Measurements from ENCODE around the gene GLT1D1. TPM values are rescaled to one million over a fixed set of nuclear protein-coding genes. Genes with fewer than 3 reads are reported as not detected.

Gene GLT1D1
- total RNA-seq, 6 donors from 2014 or later: 4.1 to 8.3 (median 6.5) TPM

DNA sequence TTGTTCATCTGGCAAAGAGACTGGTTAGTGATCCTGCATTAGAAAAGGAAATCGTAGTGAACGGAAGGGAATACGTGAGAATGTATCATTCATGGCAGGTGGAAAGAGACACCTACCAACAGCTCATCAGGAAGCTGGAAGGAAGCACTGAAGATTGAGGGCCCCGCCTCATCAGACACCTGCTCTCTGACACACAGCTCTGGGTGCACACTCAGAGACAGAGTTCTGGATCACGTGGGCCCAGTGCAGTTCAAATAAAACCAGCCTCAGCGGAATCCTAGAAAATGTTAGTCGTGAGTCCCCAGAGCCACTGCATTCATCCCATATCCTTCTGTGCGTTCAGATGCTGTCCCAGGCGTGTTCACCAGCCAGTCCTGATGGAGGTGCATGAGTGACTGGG, 129.7 kb downstream of the GLT1D1 start:
- Histone ChIP-seq H3K27ac (no peak overlapping the region), H3K4me3 (no peak overlapping the region), H3K36me3 (no peaks in the 10 kb centered on the region), H3K4me1 (no peaks in the 10 kb centered on the region), H3K9me3 (no peaks in the 10 kb centered on the region), H3K27me3 (no peaks in the 10 kb centered on the region)
- TF ChIP-seq, protein P1, sequence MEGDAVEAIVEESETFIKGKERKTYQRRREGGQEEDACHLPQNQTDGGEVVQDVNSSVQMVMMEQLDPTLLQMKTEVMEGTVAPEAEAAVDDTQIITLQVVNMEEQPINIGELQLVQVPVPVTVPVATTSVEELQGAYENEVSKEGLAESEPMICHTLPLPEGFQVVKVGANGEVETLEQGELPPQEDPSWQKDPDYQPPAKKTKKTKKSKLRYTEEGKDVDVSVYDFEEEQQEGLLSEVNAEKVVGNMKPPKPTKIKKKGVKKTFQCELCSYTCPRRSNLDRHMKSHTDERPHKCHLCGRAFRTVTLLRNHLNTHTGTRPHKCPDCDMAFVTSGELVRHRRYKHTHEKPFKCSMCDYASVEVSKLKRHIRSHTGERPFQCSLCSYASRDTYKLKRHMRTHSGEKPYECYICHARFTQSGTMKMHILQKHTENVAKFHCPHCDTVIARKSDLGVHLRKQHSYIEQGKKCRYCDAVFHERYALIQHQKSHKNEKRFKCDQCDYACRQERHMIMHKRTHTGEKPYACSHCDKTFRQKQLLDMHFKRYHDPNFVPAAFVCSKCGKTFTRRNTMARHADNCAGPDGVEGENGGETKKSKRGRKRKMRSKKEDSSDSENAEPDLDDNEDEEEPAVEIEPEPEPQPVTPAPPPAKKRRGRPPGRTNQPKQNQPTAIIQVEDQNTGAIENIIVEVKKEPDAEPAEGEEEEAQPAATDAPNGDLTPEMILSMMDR (IDR thresholded peaks at IDR 0.05): no peak
- TF ChIP-seq POLR2A (IDR thresholded peaks at IDR 0.05) (no peak), EP300 (IDR thresholded peaks at IDR 0.05) (no peak), POLR2AphosphoS5 (IDR thresholded peaks at IDR 0.05) (no peak)
- 71 to 80% methylated on average over 9 of the region's 9 CpGs for WGBS, 2 donors
- ATAC-seq (ENCODE audit: low FRiP score in 2 of 2): no peak
- no peak for DNase-seq

DNA sequence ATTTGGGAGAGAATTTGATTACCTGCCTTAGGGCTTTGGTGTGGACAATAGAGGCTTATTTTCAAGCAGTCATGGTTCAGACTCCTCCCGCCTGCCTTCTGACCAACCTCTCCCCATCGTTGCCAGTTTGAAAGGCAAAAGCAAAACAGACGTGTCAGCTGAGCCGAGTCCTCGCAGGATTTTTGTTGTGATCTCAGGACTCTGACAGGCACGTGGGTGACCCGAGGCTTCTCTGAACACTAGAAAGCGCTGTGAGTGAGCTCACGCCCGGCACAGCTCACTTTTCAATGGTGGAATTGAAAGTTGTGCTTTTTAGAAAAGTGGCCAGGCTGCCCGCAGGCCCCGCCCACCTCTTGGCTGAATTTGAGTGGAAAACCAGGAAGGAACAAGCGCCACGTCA, 130.1 kb downstream of the GLT1D1 start:
- 60 to 81% methylated on average over 14 of the region's 14 CpGs for whole genome bisulfite sequencing, 2 donors

DNA sequence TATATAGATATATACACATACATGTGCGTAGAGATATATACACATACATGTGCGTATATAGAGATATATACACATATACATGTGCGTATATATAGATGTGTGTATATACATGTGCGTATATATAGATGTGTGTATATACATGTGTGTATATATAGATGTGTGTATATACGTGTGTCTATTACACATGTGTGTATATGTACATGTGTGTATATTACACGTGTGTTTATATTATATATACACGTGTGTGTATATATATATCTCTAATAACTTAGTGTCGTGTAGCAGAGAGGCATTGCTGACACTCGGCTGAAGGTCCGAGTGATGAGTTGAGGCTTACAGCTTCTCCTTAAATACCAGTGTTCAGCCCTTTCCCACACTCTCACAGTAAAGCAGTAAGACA, 133.7 kb downstream of the GLT1D1 start:
- DNase-seq (no peak), ATAC-seq (ENCODE audit: low FRiP score in 2 of 2) (no peak)
- no peak for TF ChIP-seq POLR2AphosphoS5 (IDR thresholded peaks at IDR 0.05)
- TF ChIP-seq POLR2A (IDR thresholded peaks at IDR 0.05): no peak
- no peak for TF ChIP-seq EP300 (IDR thresholded peaks at IDR 0.05)
- TF ChIP-seq, protein P1 (IDR thresholded peaks at IDR 0.05): no peak
- WGBS, 2 donors: 75 to 89% methylated on average over 10 of the region's 10 CpGs
- no peaks in the 10 kb centered on the region for H3K36me3 ChIP-seq
- H3K27me3 ChIP-seq: no peaks in the 10 kb centered on the region
- H3K9me3 ChIP-seq: peaks cover 0 to 2% (median 0%) of the 10 kb centered on the region in 4 donors
- H3K4me1 ChIP-seq: no peaks in the 10 kb centered on the region
- no peak overlapping the region for H3K4me3 ChIP-seq
- H3K27ac ChIP-seq: no peak overlapping the region

More for the DNA sequence above, 130.1 kb downstream of the GLT1D1 start:
- H3K27ac ChIP-seq: no peak overlapping the region
- no peaks in the 10 kb centered on the region for H3K36me3 ChIP-seq
- no peaks in the 10 kb centered on the region for H3K27me3 ChIP-seq
- no peak overlapping the region for H3K4me3 ChIP-seq
- DNase-seq: no peak
- no peaks in the 10 kb centered on the region for H3K4me1 ChIP-seq
- TF ChIP-seq POLR2A (IDR thresholded peaks at IDR 0.05): no peak
- TF ChIP-seq, protein P1 (IDR thresholded peaks at IDR 0.05): no peak
- TF ChIP-seq EP300 (IDR thresholded peaks at IDR 0.05): no peak
- no peak for TF ChIP-seq POLR2AphosphoS5 (IDR thresholded peaks at IDR 0.05)
- ATAC-seq (ENCODE audit: low FRiP score in 2 of 2): no peak
- no peaks in the 10 kb centered on the region for H3K9me3 ChIP-seq

DNA sequence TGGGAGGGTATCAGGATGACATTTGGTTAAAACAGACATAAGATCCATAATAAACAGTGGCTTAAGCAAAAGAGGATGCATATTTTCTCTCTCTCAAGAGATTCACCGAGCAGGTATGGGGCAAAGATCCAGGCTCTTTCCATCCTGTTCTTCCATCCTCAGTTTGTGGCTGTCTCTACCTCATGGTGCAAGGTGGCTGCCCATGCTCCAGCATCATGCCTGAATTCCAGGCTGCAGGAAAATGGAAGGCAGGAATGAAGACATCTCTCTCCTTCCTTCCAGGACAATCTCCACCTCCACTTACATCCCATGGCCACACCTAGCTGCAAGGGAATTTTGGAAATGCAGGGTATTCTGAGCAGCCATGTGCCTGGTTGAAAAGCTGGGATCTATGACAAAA, 136.0 kb downstream of the GLT1D1 start:
- H3K4me3 ChIP-seq: no peak overlapping the region
- no peak for TF ChIP-seq POLR2A (IDR thresholded peaks at IDR 0.05)
- TF ChIP-seq EP300 (IDR thresholded peaks at IDR 0.05): no peak
- TF ChIP-seq POLR2AphosphoS5 (IDR thresholded peaks at IDR 0.05): no peak
- TF ChIP-seq, protein P1 (IDR thresholded peaks at IDR 0.05): no peak
- H3K36me3 ChIP-seq: no peaks in the 10 kb centered on the region
- H3K27me3 ChIP-seq: no peaks in the 10 kb centered on the region
- no peaks in the 10 kb centered on the region for H3K4me1 ChIP-seq
- no peak overlapping the region for H3K27ac ChIP-seq
- DNase-seq: no peak
- ATAC-seq (ENCODE audit: low FRiP score in 2 of 2): no peak
- WGBS, 2 donors: 76 to 81% methylated on average over 1 of the region's 1 CpG
- peaks cover 0 to 2% (median 0%) of the 10 kb centered on the region in 4 donors for H3K9me3 ChIP-seq

DNA sequence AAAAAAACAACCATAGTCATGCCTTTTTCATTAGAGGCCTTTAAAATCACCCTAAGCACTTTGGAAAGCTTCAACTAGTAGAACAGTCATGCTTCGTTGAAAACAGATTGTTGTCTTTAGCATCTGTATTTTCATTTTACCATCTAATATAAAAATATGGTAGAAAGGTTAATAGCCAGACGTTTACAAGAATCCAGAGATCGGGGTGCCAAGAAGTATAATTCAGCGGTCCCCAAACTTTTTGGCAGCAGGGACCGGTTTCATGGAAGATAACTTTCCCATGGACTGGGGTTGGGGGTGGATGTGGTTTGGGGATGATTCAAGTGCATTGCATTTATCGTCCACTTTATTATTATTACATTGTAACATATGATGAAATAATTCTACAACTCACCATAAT, 138.4 kb downstream of the GLT1D1 start:
- H3K4me3 ChIP-seq: no peak overlapping the region
- ATAC-seq (ENCODE audit: low FRiP score in 2 of 2): no peak
- H3K4me1 ChIP-seq: no peaks in the 10 kb centered on the region
- WGBS, 2 donors: 91 to 93% methylated on average over 6 of the region's 6 CpGs
- no peak for TF ChIP-seq EP300 (IDR thresholded peaks at IDR 0.05)
- TF ChIP-seq POLR2AphosphoS5 (IDR thresholded peaks at IDR 0.05): no peak
- TF ChIP-seq, protein P1 (IDR thresholded peaks at IDR 0.05): no peak
- no peak for TF ChIP-seq POLR2A (IDR thresholded peaks at IDR 0.05)
- H3K27ac ChIP-seq: no peak overlapping the region
- peaks cover 0 to 2% (median 0%) of the 10 kb centered on the region in 4 donors for H3K9me3 ChIP-seq
- no peaks in the 10 kb centered on the region for H3K36me3 ChIP-seq
- no peaks in the 10 kb centered on the region for H3K27me3 ChIP-seq
- DNase-seq: no peak

All from upper lobe of left lung (tissue), 6 donors.